PC-9 (cell line): ENCODE results near the gene ITPKB. TPM values are rescaled to one million over a fixed set of nuclear protein-coding genes. Genes with fewer than 3 reads are reported as not detected.

ENCODE experiments used
- BruUV-seq: library from RNA; stranded (reverse); fragments of 400-500 nt; replicated peaks from 2 replicates; lab custom pipeline; 2021; lab: Mats Ljungman, UMichigan
- CTCF ChIA-PET: fragments of 300-600 bp; sonication (Branson Sonifier 250); formaldehyde crosslinking; loops from one replicate; lab custom pipeline; 2022; ENCODE audit warnings: antibody characterized with exemption; lab: Charles Lee
- POLR2A ChIA-PET: fragments of 300-600 bp; sonication (Branson Sonifier 250); formaldehyde crosslinking; loops from one replicate; lab custom pipeline; 2022; ENCODE audit warnings: antibody characterized with exemption; ENCODE audit not compliant: unreplicated experiment; lab: Charles Lee
- DNase-seq, 2 experiments: peaks; one replicate each; pipeline versions ENCODE4 v3.0.0 to v3.0.0-alpha.2; 2015 to 2022; ENCODE audit warnings: mixed read lengths in 1 of 2
- H2AFZ ChIP-seq: fragments of 200-600 bp; sonication (generic); 2 replicates; pipeline ENCODE4 v1.8.1; 2017; ENCODE audit warnings: antibody characterized with exemption
- H3F3A ChIP-seq: fragments of 200-600 bp; sonication (generic); 2 replicates; pipeline ENCODE4 v1.8.1; 2017; ENCODE audit warnings: antibody characterized with exemption, mild to moderate bottlenecking, low read depth; ENCODE audit not compliant: insufficient read depth
- H3K27ac ChIP-seq: fragments of 200-600 bp; sonication (generic); 2 replicates; pipeline ENCODE4 v1.6.1; 2016; ENCODE audit warnings: mixed run types
- H3K27me3 ChIP-seq: fragments of 200-600 bp; sonication (generic); 2 replicates; pipeline ENCODE4 v1.6.1; 2016; ENCODE audit warnings: low read depth, mixed run types; ENCODE audit not compliant: insufficient read depth
- H3K36me3 ChIP-seq: fragments of 200-600 bp; sonication (generic); 2 replicates; pipeline ENCODE4 v1.6.1; 2016; ENCODE audit warnings: low read depth, mixed run types
- H3K4me1 ChIP-seq: fragments of 200-600 bp; sonication (generic); replicated peaks from 2 replicates; pipeline ENCODE4 v1.6.1; 2016; ENCODE audit warnings: mixed run types; ENCODE audit not compliant: insufficient read depth
- H3K4me2 ChIP-seq: fragments of 200-600 bp; sonication (generic); 2 replicates; pipeline ENCODE4 v1.6.1; 2017; ENCODE audit warnings: mixed run types
- H3K4me3 ChIP-seq: fragments of 200-600 bp; sonication (generic); 2 replicates; pipeline ENCODE4 v1.6.1; 2016; ENCODE audit warnings: mixed run types
- H3K79me2 ChIP-seq: fragments of 200-600 bp; sonication (generic); 2 replicates; pipeline ENCODE4 v1.6.1; 2017; ENCODE audit warnings: low read depth, mixed run types
- H3K9me2 ChIP-seq: fragments of 200-600 bp; sonication (generic); 2 replicates; pipeline ENCODE4 v1.8.1; 2017; ENCODE audit warnings: mild to moderate bottlenecking; ENCODE audit not compliant: insufficient read depth
- H3K9me3 ChIP-seq: fragments of 200-600 bp; sonication (generic); 2 replicates; pipeline ENCODE4 v1.8.1; 2016; ENCODE audit warnings: low read depth; ENCODE audit not compliant: insufficient read depth
- H4K20me1 ChIP-seq: fragments of 200-600 bp; sonication (generic); 2 replicates; pipeline ENCODE4 v1.8.1; 2017; ENCODE audit not compliant: insufficient read depth
- CTCF ChIP-seq: fragments of 200-600 bp; sonication (generic); conservative IDR thresholded peaks from 2 replicates; pipeline ENCODE4 v1.6.1; 2017; ENCODE audit warnings: mixed run types, antibody characterized with exemption, mild to moderate bottlenecking, moderate library complexity
- EZH2 ChIP-seq: fragments of 200-600 bp; sonication (generic); IDR thresholded peaks from 2 replicates; pipeline ENCODE4 v1.8.0; 2017; ENCODE audit warnings: antibody characterized with exemption, low read depth
- intact Hi-C: fragments of 100-400 bp; cut with micrococcal nuclease; formaldehyde crosslinking; loops from one replicate; pipeline ENCODE4 v1.10.0; 2022; ENCODE audit not compliant: unreplicated experiment
- total RNA-seq: library from RNA; stranded (reverse); gene quantifications from 2 replicates; pipeline ENCODE4 v1.2.3, GENCODE V29; 2021

The ITPKB gene
- total RNA-seq, 1 experiment from 2014 or later: 13.4 TPM

DNA sequence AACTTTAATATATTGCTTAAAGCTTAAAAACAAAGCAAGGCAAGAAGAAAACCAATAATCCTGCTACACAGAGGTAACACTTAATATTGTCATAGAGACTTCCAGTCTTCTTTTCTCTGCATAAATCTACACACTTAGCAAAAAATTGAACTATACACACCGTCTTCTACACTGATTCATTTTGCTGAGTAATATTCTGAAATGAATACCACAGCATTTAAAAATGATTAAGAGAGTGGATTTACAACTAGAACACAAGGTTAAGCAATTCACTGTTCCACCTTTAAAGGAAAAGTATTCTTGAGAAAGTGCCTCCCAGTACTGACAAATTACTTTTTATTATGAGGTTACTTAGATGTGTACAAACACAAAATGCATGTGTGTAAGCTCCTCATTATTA lies 22.2 kb upstream of the ITPKB start:
- DNase-seq: no peak
- intact Hi-C loops: no loop called here
- H3F3A ChIP-seq: no peaks in the 10 kb centered on the region; the same call in 1 of the 2 replicates
- BruUV-seq: no TSS peak
- ChIA-PET CTCF (no interaction called here), POLR2A (no interaction called here)
- no peaks in the 10 kb centered on the region for H3K9me2 ChIP-seq
- H2AFZ ChIP-seq: no peak overlapping the region
- no peaks in the 10 kb centered on the region for H3K79me2 ChIP-seq
- H3K27me3 ChIP-seq: no peaks in the 10 kb centered on the region
- no peaks in the 10 kb centered on the region for H3K36me3 ChIP-seq
- H4K20me1 ChIP-seq: no peaks in the 10 kb centered on the region
- H3K9me3 ChIP-seq: no peaks in the 10 kb centered on the region
- peaks cover 7% of the 10 kb centered on the region for H3K4me1 ChIP-seq
- H3K4me3 ChIP-seq: no peak overlapping the region
- TF ChIP-seq CTCF (no peak), EZH2 (no peak)
- no peak overlapping the region for H3K4me2 ChIP-seq
- no peak overlapping the region for H3K27ac ChIP-seq

DNA sequence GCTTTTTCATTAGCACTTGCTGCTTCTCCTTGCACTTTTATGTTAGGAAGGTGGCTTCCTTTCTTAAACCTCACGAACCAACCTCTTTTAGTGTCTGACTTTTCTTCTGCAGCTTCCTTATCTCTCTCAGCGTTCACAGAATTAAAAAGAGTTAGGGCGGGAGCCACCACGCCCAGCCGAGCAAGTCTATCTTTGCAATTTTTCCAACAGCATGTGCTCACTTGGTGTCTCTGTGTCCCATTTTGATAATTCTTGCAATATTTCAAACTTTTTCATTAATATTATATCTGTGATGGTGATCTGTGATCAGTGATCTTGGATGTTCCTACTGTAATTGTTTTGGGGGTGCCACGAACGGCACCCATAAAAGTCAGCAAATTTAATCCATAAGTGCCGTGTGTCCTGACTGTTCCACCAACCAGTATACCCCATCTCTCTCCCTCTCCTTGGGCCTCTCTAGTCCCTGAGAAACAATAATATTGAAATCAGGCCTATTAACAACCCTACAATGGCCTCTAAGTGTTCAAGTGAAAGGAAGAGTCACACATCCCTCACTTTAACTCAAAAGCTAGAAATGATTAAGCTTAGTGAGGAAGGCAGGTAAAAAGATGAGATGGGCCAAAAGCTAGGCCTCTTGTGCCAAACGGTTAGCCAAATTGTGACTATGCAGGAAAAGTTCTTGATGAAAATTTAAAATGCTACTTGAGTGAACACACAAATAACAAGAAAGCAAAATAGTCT lies 15.9 kb upstream of the ITPKB start:
- no TSS peak for BruUV-seq
- no peaks in the 10 kb centered on the region for H3K27me3 ChIP-seq
- ChIA-PET CTCF (no interaction called here), POLR2A (no interaction called here)
- H3F3A ChIP-seq: no peaks in the 10 kb centered on the region
- H3K4me2 ChIP-seq: no peak overlapping the region
- H3K36me3 ChIP-seq: no peaks in the 10 kb centered on the region
- H3K9me3 ChIP-seq: no peaks in the 10 kb centered on the region
- no peak for TF ChIP-seq EZH2
- no peak for TF ChIP-seq CTCF
- H3K79me2 ChIP-seq: no peaks in the 10 kb centered on the region
- no peaks in the 10 kb centered on the region for H3K9me2 ChIP-seq
- no peak overlapping the region for H3K4me3 ChIP-seq
- no peak overlapping the region for H3K27ac ChIP-seq
- H4K20me1 ChIP-seq: no peaks in the 10 kb centered on the region
- no peak overlapping the region for H2AFZ ChIP-seq
- intact Hi-C loops: no loop called here
- DNase-seq: no peak
- no peaks in the 10 kb centered on the region for H3K4me1 ChIP-seq

GRCh38 chr1:226754097-226754496 lies 15.0 kb upstream of the ITPKB start:
- Histone ChIP-seq H4K20me1 (no peaks in the 10 kb centered on the region), H3K27ac (no peak overlapping the region), H3K4me1 (no peaks in the 10 kb centered on the region), H3K4me3 (no peak overlapping the region), H3K36me3 (no peaks in the 10 kb centered on the region), H3F3A (no peaks in the 10 kb centered on the region), H3K79me2 (no peaks in the 10 kb centered on the region), H3K9me2 (no peaks in the 10 kb centered on the region), H2AFZ (no peak overlapping the region), H3K27me3 (no peaks in the 10 kb centered on the region), H3K9me3 (no peaks in the 10 kb centered on the region), H3K4me2 (no peak overlapping the region)
- no peak for DNase-seq
- TF ChIP-seq CTCF (no peak), EZH2 (no peak)
- BruUV-seq: no TSS peak
- ChIA-PET POLR2A (no interaction called here), CTCF (no interaction called here)
- intact Hi-C loops: no loop called here
